GM23248 (cell line): ENCODE results near the gene TNFRSF18. TPM values are rescaled to one million over a fixed set of nuclear protein-coding genes. Genes with fewer than 3 reads are reported as not detected.

Experiments used
- DNase-seq: peaks from one replicate; pipeline ENCODE4 v3.0.0-alpha.2; 2015
- H2AFZ ChIP-seq: fragments of 200-600 bp; sonication (generic); 2 replicates; pipeline ENCODE4 v1.6.1; 2016; ENCODE audit warnings: antibody characterized with exemption
- H3F3A ChIP-seq: fragments of 200-600 bp; sonication (generic); 2 replicates; pipeline ENCODE4 v1.6.1; 2016; ENCODE audit warnings: mild to moderate bottlenecking, antibody characterized with exemption, mixed run types; ENCODE audit not compliant: insufficient read depth
- H3K27ac ChIP-seq: fragments of 200-600 bp; sonication (generic); 2 replicates; pipeline ENCODE4 v1.5.1; 2016; ENCODE audit warnings: mild to moderate bottlenecking
- H3K27me3 ChIP-seq: fragments of 200-600 bp; sonication (generic); replicated peaks from 2 replicates; pipeline ENCODE4 v1.6.1; 2016; ENCODE audit warnings: mild to moderate bottlenecking; ENCODE audit not compliant: insufficient read depth
- H3K36me3 ChIP-seq: fragments of 200-600 bp; sonication (generic); 2 replicates; pipeline ENCODE4 v1.6.1; 2016; ENCODE audit warnings: low read depth, mild to moderate bottlenecking
- H3K4me1 ChIP-seq: fragments of 200-600 bp; sonication (generic); 2 replicates; pipeline ENCODE4 v1.6.1; 2016; ENCODE audit warnings: mild to moderate bottlenecking; ENCODE audit not compliant: insufficient read depth
- H3K4me2 ChIP-seq: fragments of 200-600 bp; sonication (generic); one replicate; pipeline ENCODE4 v1.6.1; 2016; ENCODE audit warnings: mild to moderate bottlenecking; ENCODE audit not compliant: unreplicated experiment
- H3K4me3 ChIP-seq: fragments of 200-600 bp; sonication (generic); 2 replicates; pipeline ENCODE4 v1.5.1; 2016; ENCODE audit warnings: mild to moderate bottlenecking
- H3K79me2 ChIP-seq: fragments of 200-600 bp; sonication (generic); 2 replicates; pipeline ENCODE4 v1.6.1; 2016; ENCODE audit warnings: mild to moderate bottlenecking; ENCODE audit not compliant: insufficient read depth
- H3K9ac ChIP-seq: fragments of 200-600 bp; sonication (generic); 2 replicates; pipeline ENCODE4 v1.6.1; 2016; ENCODE audit warnings: mild to moderate bottlenecking
- H3K9me2 ChIP-seq: fragments of 200-600 bp; sonication (generic); 2 replicates; pipeline ENCODE4 v1.6.1; 2016; ENCODE audit warnings: mixed run types, mild to moderate bottlenecking, moderate library complexity; ENCODE audit not compliant: insufficient read depth
- H3K9me3 ChIP-seq: fragments of 200-600 bp; sonication (generic); one replicate; pipeline ENCODE4 v1.6.1; 2017; ENCODE audit warnings: low read depth
- H4K20me1 ChIP-seq: fragments of 200-600 bp; sonication (generic); 2 replicates; pipeline ENCODE4 v1.6.0; 2016; ENCODE audit not compliant: insufficient read depth
- EZH2 ChIP-seq: fragments of 200-600 bp; sonication (generic); IDR thresholded peaks from 2 replicates; pipeline ENCODE4 v1.6.1; 2018; ENCODE audit warnings: antibody characterized with exemption, mild to moderate bottlenecking; ENCODE audit not compliant: insufficient read depth, poor library complexity, severe bottlenecking
- EZH2phosphoT487 ChIP-seq: fragments of 200-600 bp; sonication (generic); IDR thresholded peaks from 2 replicates; pipeline ENCODE4 v1.6.1; 2018; ENCODE audit warnings: antibody characterized with exemption, moderate library complexity, mild to moderate bottlenecking, low read depth; ENCODE audit not compliant: insufficient read depth
- WGBS, 2 experiments: methylation state at CpG; one replicate each; pipeline ENCODE4 v1.1.6; 2015 to 2017; ENCODE audit warnings: low lambda C conversion rate in 2 of 2, low coverage in 1 of 2; ENCODE audit errors: missing lambda C conversion rate in 2 of 2; 5-methylcytosine and 5-hydroxymethylcytosine counted together
- in situ Hi-C: fragments of 300-500 bp; cut with MboI; formaldehyde crosslinking; loops from 2 replicates; pipeline ENCODE4 v1.15.0; 2020
- polyA plus RNA-seq: library from polyadenylated mRNA; unstranded; fragments of >200 nt; fragmentation: Nextera tagmentation; extraction: Ambion mirVana; gene quantifications from 2 replicates; pipeline ENCODE4 v1.2.1, GENCODE V29; 2016
- total RNA-seq: library from RNA; depleted of rRNA; stranded (reverse); fragments of >200 nt; shearing (Covaris generic); gene quantifications from 2 replicates; pipeline ENCODE4 v1.2.3, GENCODE V29; 2014

Gene TNFRSF18
- total and polyA plus RNA-seq, 2 experiments from 2014 or later = not detected

DNA sequence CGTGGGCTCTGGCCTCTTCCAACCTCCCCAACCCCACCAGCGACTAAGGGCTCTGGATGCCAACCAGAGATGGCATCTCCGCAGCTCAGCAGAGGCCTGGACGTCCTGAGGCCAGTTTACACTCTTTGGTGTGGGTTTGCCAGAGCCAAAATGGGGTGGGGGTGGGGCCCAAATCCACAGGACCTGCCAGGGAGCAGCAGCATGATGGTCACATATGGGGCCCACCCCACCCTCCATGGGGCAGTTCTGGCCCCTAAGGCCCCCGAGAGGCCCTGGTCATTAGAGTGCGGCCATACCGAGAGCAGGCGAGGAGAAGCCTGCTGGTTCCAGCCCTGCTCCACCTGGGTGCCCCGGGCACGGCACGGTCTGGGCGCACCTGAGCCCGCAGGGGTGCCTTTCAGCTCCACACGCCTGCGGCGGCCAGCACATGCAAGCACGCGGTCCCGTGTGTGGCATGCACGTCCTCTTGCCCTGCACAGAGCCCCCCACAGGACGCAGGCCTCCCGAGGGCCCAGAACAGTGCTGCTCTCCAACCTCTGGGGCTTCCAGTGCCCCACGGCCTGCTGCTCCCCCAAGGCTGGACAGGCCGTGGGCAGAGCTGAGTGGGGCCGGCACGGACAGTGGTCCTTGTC is 35.3 kb upstream of the TNFRSF18 start:
- in situ Hi-C loops = no loop called here
- H3K4me3 ChIP-seq = no peak overlapping the region
- no peaks in the 10 kb centered on the region for H3K9me3 ChIP-seq
- 83 to 86% methylated on average over 26 of the region's 26 CpGs for WGBS, 2 experiments
- no peaks in the 10 kb centered on the region for H3K4me1 ChIP-seq
- no peaks in the 10 kb centered on the region for H3K36me3 ChIP-seq
- no peaks in the 10 kb centered on the region for H4K20me1 ChIP-seq
- no peak for DNase-seq
- no peaks in the 10 kb centered on the region for H3K27me3 ChIP-seq
- no peak overlapping the region for H3K4me2 ChIP-seq
- no peak overlapping the region for H3K9ac ChIP-seq
- no peak overlapping the region for H3K27ac ChIP-seq
- H2AFZ ChIP-seq = no peak overlapping the region
- H3K79me2 ChIP-seq = no peaks in the 10 kb centered on the region
- TF ChIP-seq EZH2phosphoT487 (no peak), EZH2 (no peak)
- H3K9me2 ChIP-seq = no peaks in the 10 kb centered on the region
- no peaks in the 10 kb centered on the region for H3F3A ChIP-seq

DNA sequence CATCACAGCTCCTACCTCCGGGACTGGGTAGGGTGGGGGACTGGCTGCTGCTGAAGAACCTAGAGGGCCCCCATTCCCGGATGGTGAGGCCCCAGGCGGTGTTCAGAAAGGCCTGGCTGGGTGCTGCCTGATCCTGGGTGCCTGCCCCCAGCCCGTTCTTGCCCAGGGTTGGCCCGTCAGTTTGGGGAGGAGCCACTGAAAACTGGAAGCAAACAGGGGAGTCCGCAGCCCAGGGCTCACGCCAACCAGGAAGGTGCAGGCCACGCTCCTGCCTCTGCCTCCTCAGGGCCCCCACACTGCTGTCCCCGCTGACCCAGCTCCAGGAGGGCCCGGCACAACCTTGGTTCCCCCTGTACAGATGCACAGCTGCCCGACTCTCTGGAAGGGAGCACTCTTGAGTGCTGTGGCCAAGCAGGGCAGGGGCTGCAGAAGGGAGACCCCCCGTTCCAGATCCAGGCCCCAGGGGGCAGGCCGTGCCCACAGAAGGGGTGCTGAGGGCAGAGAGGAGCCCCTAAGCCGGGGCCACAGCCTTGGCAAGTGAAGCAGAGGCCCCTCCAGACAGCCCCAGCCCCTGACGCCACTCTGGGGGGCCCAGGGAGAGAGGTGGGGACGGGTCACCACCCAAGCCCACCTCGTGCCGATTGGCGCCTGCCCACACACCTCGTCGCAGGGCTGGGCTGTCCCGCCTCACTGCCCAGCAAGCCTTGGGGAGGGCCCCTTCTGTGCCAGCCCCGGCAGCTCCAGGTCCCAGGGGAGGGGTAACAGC is 34.6 kb upstream of the TNFRSF18 start:
- Histone ChIP-seq H3K36me3 (no peaks in the 10 kb centered on the region), H3F3A (no peaks in the 10 kb centered on the region), H3K4me3 (no peak overlapping the region), H3K27ac (no peak overlapping the region), H2AFZ (no peak overlapping the region), H3K4me2 (no peak overlapping the region), H4K20me1 (no peaks in the 10 kb centered on the region), H3K9me2 (no peaks in the 10 kb centered on the region), H3K4me1 (no peaks in the 10 kb centered on the region), H3K27me3 (no peaks in the 10 kb centered on the region), H3K79me2 (no peaks in the 10 kb centered on the region), H3K9me3 (no peaks in the 10 kb centered on the region), H3K9ac (no peak overlapping the region)
- in situ Hi-C loops = no loop called here
- TF ChIP-seq EZH2 = no peak
- TF ChIP-seq EZH2phosphoT487 = no peak
- peak; percentile 38 for DNase-seq
- 39 to 56% methylated on average over 19 to 22 of the region's 23 CpGs for WGBS, 2 experiments

DNA sequence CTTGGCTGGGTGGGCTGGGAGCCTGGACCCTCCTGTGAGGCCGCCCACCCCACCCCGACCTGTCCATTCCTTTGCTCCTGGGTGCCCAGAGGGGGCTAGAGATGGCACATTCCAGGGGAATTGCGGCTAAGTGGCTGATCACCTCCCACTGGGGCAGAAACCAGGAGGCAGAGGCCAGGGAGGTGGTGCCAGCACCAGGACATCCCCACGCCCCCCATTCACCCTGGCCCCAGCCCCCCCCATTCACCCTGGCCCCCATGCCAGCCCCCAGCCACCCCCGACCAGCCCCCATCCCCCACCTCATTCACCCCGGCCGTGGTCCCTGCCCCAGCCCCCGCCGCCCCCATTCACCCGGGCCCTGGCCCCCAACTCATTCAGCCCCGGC is 33.9 kb upstream of the TNFRSF18 start:
- WGBS, 2 experiments = 7 to 42% methylated on average over 2 to 11 of the region's 11 CpGs
- Histone ChIP-seq H3K4me2 (no peak overlapping the region), H3K9ac (no peak overlapping the region), H3K36me3 (no peaks in the 10 kb centered on the region), H3K9me3 (no peaks in the 10 kb centered on the region), H3K27ac (no peak overlapping the region), H4K20me1 (no peaks in the 10 kb centered on the region), H3K4me1 (no peaks in the 10 kb centered on the region), H3K4me3 (no peak overlapping the region), H3F3A (no peaks in the 10 kb centered on the region), H2AFZ (no peak overlapping the region), H3K27me3 (no peaks in the 10 kb centered on the region), H3K79me2 (no peaks in the 10 kb centered on the region), H3K9me2 (no peaks in the 10 kb centered on the region)
- TF ChIP-seq EZH2 = no peak
- TF ChIP-seq EZH2phosphoT487 = no peak
- DNase-seq = no peak
- in situ Hi-C loops = no loop called here

DNA sequence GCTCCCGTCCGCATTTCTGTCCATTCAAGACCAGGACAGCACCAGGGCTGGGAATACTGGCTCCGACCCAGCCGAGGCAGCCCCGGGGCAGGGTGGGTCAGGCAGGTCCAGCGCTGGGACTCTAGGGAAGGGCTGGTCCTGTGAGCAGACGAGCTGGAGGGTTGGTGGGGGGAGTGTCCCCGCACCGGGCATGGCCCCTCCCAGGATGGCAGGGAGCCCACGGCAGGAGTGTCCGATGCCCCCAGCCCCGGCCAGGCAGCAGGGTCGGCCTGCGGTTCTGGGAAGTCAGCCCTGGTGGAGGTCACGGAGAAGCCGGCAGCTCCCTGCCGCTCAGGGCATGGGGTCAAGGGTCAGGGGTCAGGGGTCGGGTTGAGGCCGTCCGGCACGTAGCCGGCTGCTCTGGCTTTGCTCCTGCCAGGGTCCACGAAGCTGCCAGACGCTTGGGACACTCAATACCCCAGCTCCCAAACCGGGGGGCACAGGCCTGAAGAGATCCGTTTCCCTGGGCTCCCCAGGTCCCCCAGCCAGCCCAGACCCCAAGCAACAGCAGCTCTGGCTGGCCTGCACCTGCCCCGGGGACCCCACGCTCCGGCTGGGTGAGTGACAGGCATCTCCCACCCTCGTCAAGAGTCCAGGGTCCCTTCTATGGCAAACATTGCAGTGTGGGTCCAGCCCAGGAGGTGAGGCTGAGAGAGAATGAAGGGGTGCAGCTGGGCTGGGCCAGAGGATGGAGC is 33.4 kb upstream of the TNFRSF18 start:
- H3K4me2 ChIP-seq = no peak overlapping the region
- H3F3A ChIP-seq = no peaks in the 10 kb centered on the region
- no peak for TF ChIP-seq EZH2
- TF ChIP-seq EZH2phosphoT487 = no peak
- no peaks in the 10 kb centered on the region for H3K27me3 ChIP-seq
- H2AFZ ChIP-seq = no peak overlapping the region
- peak; percentile 30 for DNase-seq
- no peak overlapping the region for H3K9ac ChIP-seq
- no peaks in the 10 kb centered on the region for H3K9me3 ChIP-seq
- H3K27ac ChIP-seq = no peak overlapping the region
- no peaks in the 10 kb centered on the region for H3K36me3 ChIP-seq
- no peak overlapping the region for H3K4me3 ChIP-seq
- H3K9me2 ChIP-seq = no peaks in the 10 kb centered on the region
- in situ Hi-C loops = no loop called here
- 22 to 24% methylated on average over 20 to 29 of the region's 30 CpGs for WGBS, 2 experiments
- no peaks in the 10 kb centered on the region for H4K20me1 ChIP-seq
- H3K79me2 ChIP-seq = no peaks in the 10 kb centered on the region
- H3K4me1 ChIP-seq = no peaks in the 10 kb centered on the region
